ENCODE data around the gene MARK3.
"Not testable (repeated sequence)": the region's sequence is repeated elsewhere in the genome, so short reads cannot be mapped to it uniquely, and the experiment has no call there.

MARK3 gene

DNA sequence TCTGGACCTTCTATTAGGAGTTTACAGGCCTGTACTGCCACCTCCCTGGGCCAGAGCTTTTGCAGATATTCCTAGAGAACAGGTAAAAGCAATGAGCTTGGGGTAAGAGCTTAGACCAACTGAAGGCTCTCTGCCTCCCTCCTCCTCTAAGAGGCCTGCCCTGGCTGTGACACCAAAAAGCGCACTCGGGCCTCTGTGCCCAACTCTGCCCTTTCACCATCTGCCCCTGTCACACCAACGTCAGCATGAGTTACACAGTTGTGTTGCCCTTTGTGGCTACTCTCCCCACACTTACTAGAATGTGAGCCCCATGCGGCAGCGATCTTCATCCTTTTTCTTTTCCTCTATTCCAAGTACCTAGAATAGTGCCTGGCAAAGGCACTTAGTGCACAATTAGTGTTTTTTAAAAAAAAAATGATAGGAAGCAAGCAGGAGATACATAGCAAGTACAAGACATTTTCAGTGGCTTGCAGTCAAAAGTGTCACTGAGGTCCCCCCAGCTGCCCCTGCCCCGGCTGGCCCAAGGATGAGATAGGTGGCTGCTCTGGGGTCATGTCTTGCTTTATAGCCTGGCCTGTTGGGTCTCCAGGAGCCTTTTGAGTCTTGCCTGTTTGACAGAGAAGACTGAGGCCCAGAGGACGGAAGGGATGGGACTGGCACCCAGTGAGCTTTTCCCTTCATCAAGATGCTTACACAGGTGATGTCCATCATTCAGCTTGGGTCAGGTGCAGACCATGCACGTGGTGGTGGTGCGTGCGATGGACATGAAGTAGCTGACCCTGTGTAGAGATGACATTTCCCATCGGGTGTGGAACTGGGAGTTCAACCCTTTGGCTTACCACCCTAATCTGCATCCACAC is 124.9 kb downstream of the MARK3 start:
- DNase-seq (ENCODE audit: low read depth), result no peak

DNA sequence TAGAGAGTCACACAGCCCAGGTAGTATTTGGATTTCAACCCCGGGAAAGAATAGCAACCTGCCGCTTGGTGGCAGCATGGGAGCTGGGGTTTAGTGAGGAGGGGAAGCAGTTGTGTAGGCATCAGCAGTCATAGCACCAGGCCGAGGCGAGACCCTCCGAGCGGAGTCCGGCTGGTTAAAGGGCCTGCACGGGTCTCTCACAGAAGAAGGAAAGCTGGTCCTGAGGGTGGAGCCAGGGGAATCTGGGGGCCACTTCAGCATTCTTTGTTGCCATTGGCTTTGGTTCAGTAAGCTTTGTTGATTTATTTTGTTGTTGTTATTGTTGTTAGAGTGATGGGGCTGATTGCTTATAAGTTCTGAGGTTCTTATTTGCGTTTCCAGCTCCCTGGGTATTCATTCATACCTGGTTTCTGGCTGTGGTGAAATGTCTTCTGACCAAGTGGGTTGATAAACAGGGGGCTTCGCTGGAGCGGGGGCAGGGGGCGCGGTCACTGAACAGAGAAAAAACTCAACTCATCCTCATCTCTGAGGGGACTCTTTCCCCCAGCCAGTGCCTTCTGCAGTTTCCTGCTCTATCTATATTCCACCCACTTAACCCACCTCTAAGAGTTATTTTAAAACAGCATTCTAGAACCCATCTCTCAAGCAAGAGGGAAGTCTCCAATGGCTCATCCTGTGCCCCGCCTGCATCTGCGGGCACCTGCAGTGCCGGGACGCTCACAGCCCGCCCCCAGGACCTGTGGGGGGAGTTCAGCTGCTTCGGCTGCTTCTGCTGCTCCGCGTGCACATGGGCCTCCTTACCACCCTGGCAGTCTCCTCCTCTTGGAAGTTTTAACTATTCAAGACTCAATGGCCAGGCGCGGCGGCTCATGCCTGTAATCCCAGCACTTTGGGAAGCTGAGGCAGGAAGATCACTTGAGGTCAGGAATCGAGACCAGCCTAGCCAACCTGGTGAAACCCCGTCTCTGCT is 125.8 kb downstream of the MARK3 start:
- DNase-seq (ENCODE audit: low read depth), result no peak
- TF ChIP-seq, protein P1, sequence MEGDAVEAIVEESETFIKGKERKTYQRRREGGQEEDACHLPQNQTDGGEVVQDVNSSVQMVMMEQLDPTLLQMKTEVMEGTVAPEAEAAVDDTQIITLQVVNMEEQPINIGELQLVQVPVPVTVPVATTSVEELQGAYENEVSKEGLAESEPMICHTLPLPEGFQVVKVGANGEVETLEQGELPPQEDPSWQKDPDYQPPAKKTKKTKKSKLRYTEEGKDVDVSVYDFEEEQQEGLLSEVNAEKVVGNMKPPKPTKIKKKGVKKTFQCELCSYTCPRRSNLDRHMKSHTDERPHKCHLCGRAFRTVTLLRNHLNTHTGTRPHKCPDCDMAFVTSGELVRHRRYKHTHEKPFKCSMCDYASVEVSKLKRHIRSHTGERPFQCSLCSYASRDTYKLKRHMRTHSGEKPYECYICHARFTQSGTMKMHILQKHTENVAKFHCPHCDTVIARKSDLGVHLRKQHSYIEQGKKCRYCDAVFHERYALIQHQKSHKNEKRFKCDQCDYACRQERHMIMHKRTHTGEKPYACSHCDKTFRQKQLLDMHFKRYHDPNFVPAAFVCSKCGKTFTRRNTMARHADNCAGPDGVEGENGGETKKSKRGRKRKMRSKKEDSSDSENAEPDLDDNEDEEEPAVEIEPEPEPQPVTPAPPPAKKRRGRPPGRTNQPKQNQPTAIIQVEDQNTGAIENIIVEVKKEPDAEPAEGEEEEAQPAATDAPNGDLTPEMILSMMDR (IDR thresholded peaks at IDR 0.05; ENCODE audit: insufficient read depth, low read depth, low read length, missing control alignments), result no peak
- no peak overlapping the region for H3K4me3 ChIP-seq (ENCODE audit: low read depth, low read length)

More for the DNA sequence above, 124.9 kb downstream of the MARK3 start:
- TF ChIP-seq, protein P1 (IDR thresholded peaks at IDR 0.05; ENCODE audit: insufficient read depth, low read depth, low read length, missing control alignments), result no peak
- no peak overlapping the region for H3K4me3 ChIP-seq (ENCODE audit: low read depth, low read length)

DNA sequence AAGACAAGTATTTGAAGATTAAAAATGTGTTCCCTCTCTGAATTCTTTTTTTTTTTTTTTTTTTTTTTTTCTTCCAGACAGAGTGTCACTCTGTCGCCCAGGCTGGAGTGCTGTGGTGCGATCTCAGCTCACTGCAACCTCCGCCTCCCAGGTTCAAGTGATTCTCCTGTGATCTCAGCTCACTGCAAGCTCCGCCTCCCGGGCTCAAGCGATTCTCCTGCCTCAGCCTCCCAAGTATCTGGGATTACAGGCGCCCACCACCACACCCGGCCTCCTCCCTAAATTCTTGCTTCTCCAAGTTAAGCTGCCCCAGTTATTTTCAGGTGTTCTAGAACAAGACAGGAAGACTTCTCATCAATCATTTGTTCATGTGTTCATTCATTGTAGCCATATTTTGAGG is 127.0 kb downstream of the MARK3 start:
- not testable (repeated sequence) for DNase-seq (ENCODE audit: low read depth); H3K4me3 ChIP-seq (ENCODE audit: low read depth, low read length)

DNA sequence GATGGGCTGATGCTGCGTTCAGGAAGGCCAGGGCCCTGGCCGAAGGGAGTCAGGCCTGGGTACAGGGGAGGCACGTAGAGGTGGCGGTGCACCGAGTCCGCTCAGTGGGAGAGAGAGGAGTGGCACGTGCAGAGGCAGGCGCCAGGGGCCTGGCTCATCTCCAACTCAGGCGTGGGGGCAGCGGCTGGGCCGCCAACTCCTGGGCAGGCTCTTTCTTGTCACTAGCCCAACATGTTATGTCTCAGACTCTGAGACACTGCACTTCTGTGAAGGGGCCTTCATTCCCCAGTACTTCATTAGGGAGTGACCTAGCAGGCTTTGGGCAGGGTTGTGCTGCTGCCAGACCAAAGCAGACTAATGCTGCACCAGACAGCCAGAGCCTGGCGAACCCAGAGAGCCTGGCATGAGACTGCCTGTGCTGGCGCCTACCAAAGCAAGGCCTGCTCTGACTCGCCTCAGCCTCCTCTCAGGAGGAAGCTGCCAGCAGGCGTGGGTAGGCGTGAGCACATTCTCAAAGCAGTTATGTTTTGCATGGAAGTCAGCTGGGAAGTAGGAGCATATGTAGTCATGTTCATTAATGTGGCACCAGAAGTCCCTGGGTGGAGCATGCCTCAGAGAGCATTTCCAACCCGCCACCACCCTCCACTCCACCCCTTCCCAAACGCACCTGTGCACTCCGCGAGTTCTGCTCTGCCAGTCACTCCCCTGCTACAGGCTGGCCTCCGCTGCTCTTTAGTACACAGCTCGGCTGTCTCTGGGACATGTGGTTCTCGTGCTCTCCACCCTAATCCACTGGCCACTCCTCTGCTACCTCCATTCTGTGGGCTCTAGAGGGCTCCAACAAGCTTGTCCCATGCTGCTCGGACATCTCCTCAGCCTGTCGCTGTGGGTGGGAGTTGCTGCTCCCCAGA is 127.7 kb downstream of the MARK3 start:
- TF ChIP-seq, protein P1 (IDR thresholded peaks at IDR 0.05; ENCODE audit: insufficient read depth, low read depth, low read length, missing control alignments), result no peak
- DNase-seq (ENCODE audit: low read depth), result no peak
- H3K4me3 ChIP-seq (ENCODE audit: low read depth, low read length), result no peak overlapping the region

DNA sequence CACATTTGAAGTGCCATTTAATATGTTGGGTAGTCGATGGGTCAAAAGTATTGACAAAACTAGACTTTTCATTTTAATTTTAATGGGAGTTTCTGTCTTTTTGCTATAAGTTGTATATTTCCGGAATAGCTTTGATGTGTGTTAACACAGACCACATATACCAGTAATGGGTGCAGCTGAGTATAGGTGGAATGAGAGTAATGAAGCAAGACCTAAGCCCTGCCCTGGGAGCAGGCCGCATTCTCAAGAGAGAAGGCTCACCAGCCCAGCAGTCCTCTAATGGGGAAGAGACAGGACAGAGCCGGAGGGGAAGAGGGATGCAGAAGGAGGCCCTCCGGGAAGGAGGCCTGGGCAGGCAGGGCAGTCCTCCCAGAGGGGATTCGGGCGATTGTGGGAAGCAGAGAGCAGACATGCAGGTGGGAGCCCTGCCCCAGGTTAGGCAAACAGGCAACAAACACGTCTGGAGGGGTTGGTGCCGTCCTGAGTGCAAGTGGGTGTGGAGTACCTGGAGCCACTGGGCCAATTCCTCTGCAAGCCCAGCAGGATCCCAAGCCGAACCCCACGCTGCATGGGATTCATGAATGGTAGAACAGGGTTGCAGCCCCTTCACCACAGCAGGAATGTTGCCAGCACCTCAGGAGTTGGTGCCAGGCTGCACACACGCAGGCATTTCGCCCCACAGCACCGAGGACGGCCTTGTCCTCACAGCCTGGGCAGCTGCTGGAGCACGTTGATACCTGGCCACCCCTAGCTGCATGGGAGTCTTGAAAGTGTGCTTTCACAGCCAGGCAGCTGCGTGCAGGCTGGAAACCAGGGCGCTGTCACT is 129.6 kb downstream of the MARK3 start:
- H3K4me3 ChIP-seq (ENCODE audit: low read depth, low read length), result no peak overlapping the region
- no peak for DNase-seq (ENCODE audit: low read depth)
- TF ChIP-seq, protein P1 (IDR thresholded peaks at IDR 0.05; ENCODE audit: insufficient read depth, low read depth, low read length, missing control alignments), result no peak

DNA sequence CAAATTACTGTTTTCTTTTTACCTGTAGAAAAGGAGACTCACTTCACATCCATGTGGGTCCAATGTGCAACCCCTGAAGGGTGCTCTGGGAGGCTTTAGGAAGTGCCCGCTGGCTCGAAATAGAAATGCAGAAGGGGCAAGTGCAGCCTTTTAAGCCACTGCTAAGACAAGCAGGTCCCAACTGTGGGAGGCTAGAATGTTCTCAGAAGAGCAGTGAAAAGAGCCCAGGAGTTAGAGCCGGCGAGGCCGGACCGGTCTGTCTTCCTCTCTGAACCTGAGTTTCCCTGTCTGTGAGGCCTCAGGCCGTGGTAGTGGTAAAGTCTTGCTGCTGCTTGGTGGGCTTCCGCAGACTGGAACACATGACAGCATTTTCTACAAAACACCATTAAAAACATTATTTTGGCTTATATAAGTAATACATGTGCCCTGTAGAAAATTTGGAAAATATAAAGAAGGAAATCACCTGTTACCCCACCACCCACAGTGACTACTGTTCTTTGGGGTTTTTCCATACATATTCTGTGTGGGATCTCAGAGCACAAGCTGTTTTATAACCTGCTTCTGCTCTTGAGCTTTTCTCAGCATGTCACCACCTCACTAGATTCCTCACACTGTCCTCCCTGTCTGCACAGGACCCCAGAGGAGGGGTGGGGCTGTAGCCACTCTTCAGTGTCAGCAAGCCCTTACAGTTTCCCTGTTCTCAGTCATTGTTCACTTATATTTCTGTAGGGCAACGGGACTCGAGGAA is 131.4 kb downstream of the MARK3 start:
- no peak for DNase-seq (ENCODE audit: low read depth)
- H3K4me3 ChIP-seq (ENCODE audit: low read depth, low read length), result no peak overlapping the region
- TF ChIP-seq, protein P1 (IDR thresholded peaks at IDR 0.05; ENCODE audit: insufficient read depth, low read depth, low read length, missing control alignments), result no peak
